OCI-LY7 (cell line): ENCODE results near the gene TMEM59L. TPM values are rescaled to one million over a fixed set of nuclear protein-coding genes. Genes with fewer than 3 reads are reported as not detected.

Source experiments
- BruUV-seq: library from RNA; stranded (reverse); fragments of 400-500 nt; replicated peaks from 2 replicates; lab custom pipeline; 2021; lab: Mats Ljungman, UMichigan
- CTCF ChIA-PET: fragments of 300-600 bp; sonication (Branson Sonifier 250); formaldehyde crosslinking; loops from one replicate; lab custom pipeline; 2022; ENCODE audit warnings: antibody characterized with exemption; ENCODE audit not compliant: unreplicated experiment; lab: Charles Lee
- POLR2A ChIA-PET: fragments of 300-600 bp; sonication (Branson Sonifier 250); formaldehyde crosslinking; loops from one replicate; lab custom pipeline; 2022; ENCODE audit warnings: antibody characterized with exemption; lab: Charles Lee
- DNase-seq: peaks from one replicate; pipeline ENCODE4 v3.0.0-alpha.2; 2015; ENCODE audit warnings: low spot score
- H2AFZ ChIP-seq: fragments of 200-600 bp; sonication (generic), shearing (Covaris generic); 2 replicates; pipeline ENCODE4 v1.6.1; 2014; ENCODE audit warnings: mild to moderate bottlenecking, antibody characterized with exemption, low read length, moderate library complexity
- H3K27ac ChIP-seq: fragments of 200-600 bp; sonication (generic); 2 replicates; pipeline ENCODE4 v1.5.1; 2014; ENCODE audit warnings: mixed run types, low read depth, mild to moderate bottlenecking, moderate library complexity, low read length, inconsistent platforms; ENCODE audit not compliant: poor library complexity, severe bottlenecking
- H3K36me3 ChIP-seq: fragments of 200-600 bp; sonication (generic); 2 replicates; pipeline ENCODE4 v1.6.1; 2014; ENCODE audit warnings: mild to moderate bottlenecking, antibody characterized with exemption, low read length, moderate library complexity, mixed read lengths; ENCODE audit not compliant: insufficient read depth
- H3K4me1 ChIP-seq: fragments of 200-600 bp; sonication (generic); 2 replicates; pipeline ENCODE4 v1.5.1; 2014; ENCODE audit warnings: mild to moderate bottlenecking, low read length; ENCODE audit not compliant: insufficient read depth, poor library complexity, severe bottlenecking
- H3K4me2 ChIP-seq: fragments of 200-600 bp; sonication (generic); 2 replicates; pipeline ENCODE4 v1.6.1; 2014; ENCODE audit warnings: mild to moderate bottlenecking, low read length
- H3K4me3 ChIP-seq: fragments of 200-600 bp; sonication (generic); 2 replicates; pipeline ENCODE4 v1.5.1; 2014; ENCODE audit warnings: mild to moderate bottlenecking, low read depth, low read length; ENCODE audit not compliant: poor library complexity, severe bottlenecking
- H3K79me2 ChIP-seq: fragments of 200-600 bp; sonication (generic); 2 replicates; pipeline ENCODE4 v1.6.1; 2016; ENCODE audit warnings: low read depth, mild to moderate bottlenecking, low read length, moderate library complexity, mixed read lengths; ENCODE audit not compliant: insufficient read depth
- H3K9me2 ChIP-seq: fragments of 200-600 bp; sonication (generic); 2 replicates; pipeline ENCODE4 v1.6.1; 2016; ENCODE audit warnings: mild to moderate bottlenecking, low read length, mixed read lengths; ENCODE audit not compliant: insufficient read depth
- H3K9me3 ChIP-seq: fragments of 200-600 bp; sonication (generic); 2 replicates; pipeline ENCODE4 v1.6.1; 2014; ENCODE audit warnings: mild to moderate bottlenecking, mixed run types, low read length, mixed read lengths
- H4K20me1 ChIP-seq: fragments of 200-600 bp; sonication (generic); 2 replicates; pipeline ENCODE4 v1.6.1; 2014; ENCODE audit warnings: mild to moderate bottlenecking, antibody characterized with exemption, low read length, moderate library complexity, mixed read lengths; ENCODE audit not compliant: insufficient read depth
- EZH2phosphoT487 ChIP-seq: fragments of 200-600 bp; sonication (generic); IDR thresholded peaks from 2 replicates; pipeline ENCODE4 v1.6.1; 2018; ENCODE audit warnings: low read depth, borderline replicate concordance, mild to moderate bottlenecking, mixed run types, antibody characterized with exemption, low read length, moderate library complexity, mixed read lengths
- intact Hi-C: fragments of 100-400 bp; cut with micrococcal nuclease; formaldehyde crosslinking; loops from one replicate; pipeline ENCODE4 v1.10.0; 2022; ENCODE audit not compliant: unreplicated experiment
- total RNA-seq, 2 experiments: library from RNA; depleted of rRNA in 1 of 2; stranded (reverse); fragments of >200 nt in 1 of 2; shearing (Covaris generic) in 1 of 2; gene quantifications; 2 replicates each; pipeline ENCODE4 v1.2.3, GENCODE V29; 2014 to 2022
- TF ChIP-seq, protein P1 (sequence below): fragments of 200-600 bp; sonication (generic); conservative IDR thresholded peaks from 2 replicates; pipeline ENCODE4 v1.5.1; 2014; ENCODE audit warnings: mild to moderate bottlenecking, antibody characterized with exemption, low read length, moderate library complexity, mixed read lengths

The TMEM59L gene
- total RNA-seq, 2 experiments from 2014 or later: 0.84 to 1.0 TPM

DNA sequence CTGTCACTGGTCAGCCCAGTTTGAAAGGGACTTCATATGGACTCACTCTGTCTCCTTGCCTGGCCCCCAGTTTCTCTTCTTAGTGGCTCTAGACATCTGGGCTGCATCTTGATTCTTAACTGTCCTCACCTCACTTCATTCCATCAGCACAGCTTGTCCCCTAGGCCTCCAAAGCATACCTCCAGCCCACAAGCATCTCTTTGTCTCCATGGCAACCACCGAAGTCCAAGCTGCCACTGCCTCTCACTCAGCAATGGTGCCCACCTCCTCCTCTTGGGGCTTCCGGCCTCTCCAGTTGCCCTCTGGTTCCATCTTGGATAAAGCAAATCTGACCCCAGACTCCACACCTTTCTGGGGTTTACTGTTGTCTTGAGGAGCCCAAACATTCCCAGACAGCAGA lies 14.2 kb downstream of the TMEM59L start:
- Histone ChIP-seq H3K4me1 (peaks cover 9% of the 10 kb centered on the region), H3K9me2 (no peaks in the 10 kb centered on the region), H3K79me2 (no peaks in the 10 kb centered on the region), H3K9me3 (no peaks in the 10 kb centered on the region), H3K27ac (no peak overlapping the region), H4K20me1 (no peaks in the 10 kb centered on the region), H3K4me3 (no peak overlapping the region), H2AFZ (no peak overlapping the region), H3K36me3 (no peaks in the 10 kb centered on the region), H3K4me2 (no peak overlapping the region)
- BruUV-seq: no TSS peak
- TF ChIP-seq EZH2phosphoT487: no peak
- TF ChIP-seq, protein P1, sequence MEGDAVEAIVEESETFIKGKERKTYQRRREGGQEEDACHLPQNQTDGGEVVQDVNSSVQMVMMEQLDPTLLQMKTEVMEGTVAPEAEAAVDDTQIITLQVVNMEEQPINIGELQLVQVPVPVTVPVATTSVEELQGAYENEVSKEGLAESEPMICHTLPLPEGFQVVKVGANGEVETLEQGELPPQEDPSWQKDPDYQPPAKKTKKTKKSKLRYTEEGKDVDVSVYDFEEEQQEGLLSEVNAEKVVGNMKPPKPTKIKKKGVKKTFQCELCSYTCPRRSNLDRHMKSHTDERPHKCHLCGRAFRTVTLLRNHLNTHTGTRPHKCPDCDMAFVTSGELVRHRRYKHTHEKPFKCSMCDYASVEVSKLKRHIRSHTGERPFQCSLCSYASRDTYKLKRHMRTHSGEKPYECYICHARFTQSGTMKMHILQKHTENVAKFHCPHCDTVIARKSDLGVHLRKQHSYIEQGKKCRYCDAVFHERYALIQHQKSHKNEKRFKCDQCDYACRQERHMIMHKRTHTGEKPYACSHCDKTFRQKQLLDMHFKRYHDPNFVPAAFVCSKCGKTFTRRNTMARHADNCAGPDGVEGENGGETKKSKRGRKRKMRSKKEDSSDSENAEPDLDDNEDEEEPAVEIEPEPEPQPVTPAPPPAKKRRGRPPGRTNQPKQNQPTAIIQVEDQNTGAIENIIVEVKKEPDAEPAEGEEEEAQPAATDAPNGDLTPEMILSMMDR: no peak
- ChIA-PET CTCF (no interaction called here), POLR2A (no interaction called here)
- no peak for DNase-seq
- intact Hi-C loops: no loop called here

DNA sequence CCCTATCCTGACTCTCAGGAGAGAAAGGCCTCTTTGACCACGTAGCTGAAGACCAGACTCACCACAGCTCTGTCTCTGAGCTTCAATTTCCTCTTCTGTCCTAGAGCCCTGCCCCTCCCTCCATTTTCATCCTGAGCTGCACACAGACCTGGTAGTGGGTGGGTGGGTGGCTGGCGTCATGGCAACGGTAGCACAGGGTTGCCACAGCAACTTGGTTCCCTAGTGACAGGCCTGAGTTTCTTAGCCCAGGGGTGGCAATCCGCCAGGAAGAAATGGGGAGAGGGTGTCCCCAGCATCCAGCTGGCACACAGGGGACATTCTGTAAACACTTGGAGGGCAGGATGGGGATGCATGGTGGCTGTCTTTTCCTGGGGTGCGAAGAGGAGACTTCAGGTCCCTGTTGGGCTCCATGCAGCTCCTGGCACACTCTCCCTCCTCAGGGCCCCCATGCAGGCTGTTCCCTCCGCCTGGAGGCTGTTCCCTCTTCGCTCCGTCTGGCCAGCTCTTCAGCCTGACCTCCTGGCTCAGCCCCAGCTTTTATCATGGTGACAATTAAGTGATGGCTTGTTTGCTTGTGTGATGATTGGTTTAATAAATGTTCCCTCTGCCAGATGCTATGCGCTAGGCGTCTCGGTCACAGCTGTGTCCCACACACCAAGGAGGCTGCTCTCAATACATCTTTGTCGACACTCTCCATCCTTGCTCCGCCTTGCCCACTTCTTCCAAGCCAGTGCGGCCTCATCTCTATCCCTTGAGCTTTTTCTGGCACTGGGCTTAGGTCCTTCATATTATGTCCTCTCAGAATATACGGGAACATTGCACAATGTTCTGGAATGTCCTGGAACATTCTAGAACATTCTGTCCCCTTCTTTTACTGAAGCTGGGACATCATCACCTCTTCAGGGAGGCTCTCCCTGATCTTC lies 16.8 kb downstream of the TMEM59L start:
- ChIA-PET CTCF (interaction anchor here (0.6 to 0.8 kb wide), 2 partner anchors 8 to 182 kb away, joined by 4 to 6 read pairs; no protein-coding TSS in a partner anchor), POLR2A (interaction anchor here (0.6 kb wide), 1 partner anchor 10 kb away, joined by 4 read pairs; no protein-coding TSS in a partner anchor)
- no peak for DNase-seq
- no peak overlapping the region for H2AFZ ChIP-seq
- H3K27ac ChIP-seq: no peak overlapping the region
- no TSS peak for BruUV-seq
- no peaks in the 10 kb centered on the region for H3K9me2 ChIP-seq
- TF ChIP-seq EZH2phosphoT487: no peak
- TF ChIP-seq, protein P1: no peak
- no peak overlapping the region for H3K4me3 ChIP-seq
- H3K4me2 ChIP-seq: no peak overlapping the region
- H3K79me2 ChIP-seq: no peaks in the 10 kb centered on the region
- no peaks in the 10 kb centered on the region for H3K4me1 ChIP-seq
- intact Hi-C loops: no loop called here
- H3K9me3 ChIP-seq: no peaks in the 10 kb centered on the region
- H3K36me3 ChIP-seq: no peaks in the 10 kb centered on the region
- H4K20me1 ChIP-seq: no peaks in the 10 kb centered on the region

DNA sequence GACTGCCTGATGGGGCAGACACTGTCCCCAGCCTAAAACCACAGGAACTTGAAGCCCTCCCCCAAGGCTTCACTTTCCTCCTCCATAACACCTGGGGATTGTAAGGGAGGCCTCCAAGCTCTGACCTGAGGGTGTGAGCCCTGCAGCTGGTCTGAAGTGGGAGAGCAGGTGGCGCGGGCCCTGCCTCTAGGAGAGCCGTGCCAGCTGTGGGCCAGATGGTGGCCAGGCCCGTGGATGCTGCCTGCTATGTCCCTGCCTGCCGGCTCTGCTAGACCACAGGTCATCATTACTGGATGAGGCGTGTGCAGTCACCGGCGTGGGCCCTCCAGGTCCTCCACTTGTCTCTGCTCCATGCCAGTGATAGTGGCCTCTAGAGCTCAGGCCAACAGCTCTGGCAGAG lies 20.7 kb downstream of the TMEM59L start:
- Histone ChIP-seq H2AFZ (no peak overlapping the region), H3K79me2 (no peaks in the 10 kb centered on the region), H3K36me3 (no peaks in the 10 kb centered on the region), H3K4me2 (no peak overlapping the region), H3K27ac (no peak overlapping the region), H4K20me1 (no peaks in the 10 kb centered on the region), H3K4me1 (peaks cover 19% of the 10 kb centered on the region), H3K9me2 (no peaks in the 10 kb centered on the region), H3K4me3 (no peak overlapping the region), H3K9me3 (no peaks in the 10 kb centered on the region)
- DNase-seq: no peak
- no TSS peak for BruUV-seq
- TF ChIP-seq, protein P1: no peak
- TF ChIP-seq EZH2phosphoT487: no peak
- POLR2A ChIA-PET: no interaction called here
- CTCF ChIA-PET: no interaction called here
- intact Hi-C loops: no loop called here
